ENCODE data around the gene CLN3.
"Not testable (repeated sequence)": the region's sequence is repeated elsewhere in the genome, so short reads cannot be mapped to it uniquely, and the experiment has no call there.

Gene CLN3

GRCh38 chr16:28502290-28502689, 10.4 kb upstream of the CLN3 start:
- DNase-seq (ENCODE audit: low read depth), result no peak
- no peak for TF ChIP-seq CTCF (conservative IDR thresholded peaks at IDR 0.05; ENCODE audit: low read length)
- no peak overlapping the region for H3K4me3 ChIP-seq (ENCODE audit: low read length)

GRCh38 chr16:28501258-28502232, 9.7 kb upstream of the CLN3 start:
- H3K4me3 ChIP-seq (ENCODE audit: low read length), result no peak overlapping the region
- TF ChIP-seq CTCF (conservative IDR thresholded peaks at IDR 0.05; ENCODE audit: low read length), result no peak
- no peak for DNase-seq (ENCODE audit: low read depth)

DNA sequence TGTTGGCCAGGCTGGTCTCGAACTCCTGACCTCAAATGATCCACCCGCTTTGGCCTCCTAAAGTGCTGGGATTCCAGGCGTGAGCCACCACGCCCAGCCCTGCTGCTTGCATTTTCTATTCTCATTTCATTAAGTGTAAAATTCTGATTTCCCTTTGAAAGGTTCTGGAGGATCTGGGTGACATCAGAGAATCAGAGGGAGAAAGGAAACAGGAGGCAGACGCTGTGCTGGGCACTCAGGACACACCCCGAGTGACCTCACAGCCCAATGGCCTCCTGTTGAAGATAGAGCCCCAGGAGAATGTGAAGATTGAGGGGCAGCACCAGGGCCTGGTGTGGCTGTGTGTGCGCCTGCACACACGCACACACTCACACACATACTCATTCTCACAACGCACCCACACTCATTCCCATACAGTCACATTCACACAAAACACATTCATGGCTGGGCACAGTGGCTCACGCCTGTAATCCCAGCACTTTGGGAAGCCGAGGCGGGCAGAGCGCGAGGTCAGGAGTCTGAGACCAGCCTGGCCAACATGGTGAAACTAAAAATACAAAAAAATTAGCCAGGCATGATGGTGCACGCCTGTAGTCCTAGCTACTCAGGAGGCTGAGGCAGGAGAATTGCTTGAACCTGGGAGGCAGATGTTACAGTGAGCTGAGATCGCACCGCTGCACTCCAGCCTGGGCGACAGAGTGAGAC, 8.8 kb upstream of the CLN3 start:
- H3K4me3 ChIP-seq (ENCODE audit: low read length); DNase-seq (ENCODE audit: low read depth): not testable (repeated sequence)

- DNase-seq (ENCODE audit: low read depth), result no peak
- TF ChIP-seq CTCF (conservative IDR thresholded peaks at IDR 0.05; ENCODE audit: low read length), result no peak
- H3K4me3 ChIP-seq (ENCODE audit: low read length), result no peak overlapping the region
These were observed 8.0 kb upstream of the CLN3 start for GRCh38 chr16:28499854-28500253.

DNA sequence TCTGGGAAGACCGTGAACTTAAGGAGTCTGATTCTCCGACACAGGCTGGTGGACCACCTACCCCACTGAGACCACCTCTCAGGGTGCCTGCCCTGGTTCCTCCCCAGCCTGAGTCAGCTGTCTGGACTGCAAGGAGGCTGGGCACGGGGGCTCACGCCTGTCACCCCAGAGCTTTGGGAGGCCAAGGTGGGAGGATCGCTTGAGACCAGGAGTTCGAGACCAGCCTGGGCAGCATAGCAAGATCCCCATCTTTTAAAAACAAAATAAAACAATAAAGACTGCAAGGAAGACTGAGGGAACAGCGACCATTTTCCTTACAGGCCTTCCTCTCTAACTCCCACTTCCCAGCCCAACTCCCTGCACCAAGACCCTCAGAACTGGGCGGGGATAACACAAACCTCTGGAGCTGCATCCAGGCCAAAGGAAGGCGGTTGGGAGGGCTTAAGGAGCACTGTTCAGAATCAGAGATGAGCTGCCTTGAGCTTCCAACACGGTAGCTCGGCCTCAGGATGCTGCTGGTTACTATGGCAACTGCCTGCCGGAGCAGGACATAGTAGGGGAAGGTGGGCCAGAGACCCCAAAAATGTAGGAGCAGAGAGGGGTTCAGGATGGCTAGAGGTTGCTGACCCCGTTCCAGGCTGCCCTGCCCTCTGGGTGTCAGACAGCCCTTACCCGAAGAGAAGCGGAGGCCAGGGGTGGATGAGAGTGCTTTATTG, 7.0 kb upstream of the CLN3 start:
- TF ChIP-seq CTCF (conservative IDR thresholded peaks at IDR 0.05; ENCODE audit: low read length), result no peak
- DNase-seq (ENCODE audit: low read depth), result no peak
- no peak overlapping the region for H3K4me3 ChIP-seq (ENCODE audit: low read length)

DNA sequence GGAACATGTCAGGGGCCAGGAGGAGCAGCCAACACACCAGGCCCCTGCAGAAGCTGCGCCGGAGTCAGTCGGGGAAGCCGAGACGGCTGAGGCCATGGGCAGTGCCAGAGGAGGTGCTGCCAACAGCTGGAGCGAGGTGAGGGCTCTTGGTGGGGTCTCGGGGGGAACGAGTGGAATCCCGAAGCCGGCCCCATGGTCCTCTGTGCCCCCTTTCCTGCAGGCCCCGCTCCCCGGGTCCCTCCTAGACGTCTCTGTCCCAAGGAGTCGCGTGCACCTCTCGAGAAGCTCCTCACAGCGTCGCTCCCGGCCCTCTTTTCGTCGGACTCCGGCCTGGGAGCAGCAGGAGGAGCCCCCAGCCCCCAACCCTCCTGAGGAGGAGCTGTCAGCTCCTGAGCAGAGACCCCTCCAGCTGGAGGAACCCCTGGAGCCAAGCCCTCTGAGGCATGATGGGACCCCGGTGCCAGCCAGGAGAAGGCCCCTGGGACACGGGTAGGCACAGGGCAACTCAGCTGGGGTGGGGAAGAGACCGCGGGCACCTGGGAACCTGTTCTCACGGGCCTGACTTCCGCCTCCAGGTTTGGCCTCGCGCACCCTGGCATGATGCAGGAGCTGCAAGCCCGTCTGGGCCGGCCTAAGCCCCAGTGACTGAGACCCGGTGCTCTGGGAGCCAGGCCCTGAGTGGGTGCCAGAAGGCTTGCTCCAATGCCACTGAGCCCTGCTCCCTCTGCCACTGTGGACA, 6.2 kb upstream of the CLN3 start:
- no peak for DNase-seq (ENCODE audit: low read depth)
- H3K4me3 ChIP-seq (ENCODE audit: low read length), result no peak overlapping the region
- TF ChIP-seq CTCF (conservative IDR thresholded peaks at IDR 0.05; ENCODE audit: low read length), result no peak

GRCh38 chr16:28497386-28497785, 5.5 kb upstream of the CLN3 start:
- no peak overlapping the region for H3K4me3 ChIP-seq (ENCODE audit: low read length)
- TF ChIP-seq CTCF (conservative IDR thresholded peaks at IDR 0.05; ENCODE audit: low read length), result no peak
- DNase-seq (ENCODE audit: low read depth), result no peak

Data from AG10803 (cell line).